Neural cell (in vitro differentiated cells): ENCODE measurements around the gene ZNF207.

ENCODE experiments used
- CTCF ChIP-seq: fragments of 450-650 bp; IDR thresholded peaks from 2 replicates; pipeline ENCODE4 v1.5.1; 2014; ENCODE audit warnings: antibody characterized with exemption, mild to moderate bottlenecking, moderate library complexity; ENCODE audit not compliant: poor library complexity, severe bottlenecking
- EP300 ChIP-seq: fragments of 450-650 bp; conservative IDR thresholded peaks from 2 replicates; pipeline ENCODE4 v1.6.1; 2014; ENCODE audit warnings: antibody characterized with exemption, mild to moderate bottlenecking, moderate library complexity; ENCODE audit not compliant: poor library complexity, severe bottlenecking
- EZH2 ChIP-seq: fragments of 200-600, 300-800 bp; shearing (Covaris generic), sonication (generic); IDR thresholded peaks from 2 replicates; pipeline ENCODE4 v1.6.1; 2014; ENCODE audit warnings: antibody characterized with exemption, low read length, borderline replicate concordance, mild to moderate bottlenecking; ENCODE audit not compliant: insufficient read depth, poor library complexity, severe bottlenecking
- MXI1 ChIP-seq: fragments of 450-650 bp; conservative IDR thresholded peaks from 2 replicates; pipeline ENCODE4 v1.6.1; 2014; ENCODE audit warnings: antibody characterized with exemption, mild to moderate bottlenecking; ENCODE audit not compliant: poor library complexity, severe bottlenecking
- POLR2AphosphoS5 ChIP-seq: IDR thresholded peaks from 2 replicates; pipeline ENCODE4 v1.6.1; 2012
- RAD21 ChIP-seq: fragments of 450-650 bp; conservative IDR thresholded peaks from 2 replicates; pipeline ENCODE4 v1.6.1; 2014; ENCODE audit warnings: antibody characterized with exemption, mild to moderate bottlenecking, moderate library complexity
- REST ChIP-seq: IDR thresholded peaks from 2 replicates; pipeline ENCODE4 v1.6.1; 2012; ENCODE audit warnings: borderline replicate concordance
- TAF1 ChIP-seq: IDR thresholded peaks from 2 replicates; pipeline ENCODE4 v1.6.1; 2012; ENCODE audit warnings: low read depth

GRCh38 chr17:32323046-32323445, 26.9 kb upstream of the ZNF207 start:
- TF ChIP-seq CTCF (no peak), EP300 (no peak), REST (no peak), EZH2 (no peak), MXI1 (no peak), RAD21 (no peak), POLR2AphosphoS5 (no peak), TAF1 (no peak)
